Measurements from ENCODE around the gene NRXN3. TPM values are rescaled to one million over a fixed set of nuclear protein-coding genes. Genes with fewer than 3 reads are reported as not detected.

The NRXN3 gene
- total RNA-seq, 1 donor, result under 0.01 TPM

DNA sequence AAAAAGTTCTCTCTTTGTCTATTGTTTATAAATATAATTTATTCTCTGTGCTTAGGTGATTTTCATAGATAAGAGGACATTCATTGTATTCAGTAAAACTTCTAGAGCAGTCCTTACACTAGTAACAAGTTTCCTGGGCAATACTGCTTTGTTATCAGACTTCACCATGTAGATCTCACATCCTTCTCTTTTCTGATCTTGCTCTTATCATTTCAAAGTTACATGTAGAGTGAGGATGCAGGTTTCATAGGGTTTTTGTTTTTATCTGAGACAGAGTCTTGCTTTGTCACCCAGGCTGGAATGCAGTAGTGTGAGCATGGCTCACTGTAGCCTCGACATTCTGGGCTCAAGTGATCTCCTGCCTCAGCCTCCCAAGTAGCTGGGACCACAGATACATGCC lies 1251.6 kb downstream of the NRXN3 start:
- Histone ChIP-seq H3K9me3 (ENCODE audit: low read depth, low read length) (no peaks in the 10 kb centered on the region), H3K27me3 (ENCODE audit: insufficient read depth, low read length) (no peaks in the 10 kb centered on the region), H3K4me1 (ENCODE audit: insufficient read depth, low read length) (no peaks in the 10 kb centered on the region)

DNA sequence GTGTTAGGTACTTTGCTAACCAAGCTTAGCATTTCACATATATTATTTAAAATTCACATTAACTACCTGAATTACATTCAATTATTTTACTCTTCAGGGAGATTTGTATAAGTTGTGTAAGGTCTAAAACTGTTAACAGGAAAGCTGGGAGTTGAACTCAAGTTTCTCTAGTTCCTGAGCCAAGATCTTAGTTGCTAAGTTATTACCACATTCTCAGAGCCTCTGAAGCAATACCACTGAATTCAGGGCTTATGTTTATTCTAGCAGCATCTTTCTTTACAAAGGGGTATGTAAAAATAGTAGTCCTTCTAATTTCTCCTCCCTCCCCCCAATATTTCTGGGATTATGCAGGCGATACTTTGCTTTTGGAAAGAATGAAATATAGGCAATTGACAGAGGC lies 1254.3 kb downstream of the NRXN3 start:
- no peaks in the 10 kb centered on the region for H3K27me3 ChIP-seq (ENCODE audit: insufficient read depth, low read length)

More for the DNA sequence above, 1251.6 kb downstream of the NRXN3 start:
- no peak overlapping the region for H3K4me3 ChIP-seq (ENCODE audit: low read length)

DNA sequence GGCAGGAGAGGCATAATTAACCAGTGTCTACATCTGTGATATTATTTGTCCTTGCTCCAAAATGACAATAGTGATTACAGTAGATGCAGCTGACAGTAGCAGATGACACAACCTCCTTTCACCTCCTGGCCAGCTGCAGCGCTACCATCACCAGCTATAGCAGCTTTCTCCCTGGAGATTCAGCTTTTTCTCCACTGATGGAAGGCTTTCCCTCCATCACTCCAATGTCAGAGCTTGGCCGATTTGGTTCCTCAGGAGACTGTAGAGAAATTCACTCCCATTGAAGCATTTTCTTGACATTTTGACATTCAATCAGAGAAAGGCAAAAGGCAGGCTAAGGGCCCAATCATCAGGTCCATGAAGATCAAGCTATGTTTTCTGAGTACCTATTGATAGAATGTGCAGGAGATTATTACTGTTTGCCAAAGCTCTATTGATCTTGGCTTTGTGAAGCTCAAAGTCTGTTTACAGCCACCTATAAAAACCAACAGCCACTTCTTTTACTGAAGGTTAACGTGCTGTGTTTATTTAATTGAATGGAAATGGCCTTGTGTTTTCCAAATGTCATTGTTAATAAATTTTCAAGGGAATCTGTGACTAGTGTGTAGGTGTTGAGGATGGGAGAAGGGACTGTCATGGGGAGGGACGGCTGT lies 1256.1 kb downstream of the NRXN3 start:
- no peak overlapping the region for H3K4me3 ChIP-seq (ENCODE audit: low read length)
- H3K9me3 ChIP-seq (ENCODE audit: low read depth, low read length), result no peaks in the 10 kb centered on the region
- no peaks in the 10 kb centered on the region for H3K27me3 ChIP-seq (ENCODE audit: insufficient read depth, low read length)
- H3K4me1 ChIP-seq (ENCODE audit: insufficient read depth, low read length), result no peaks in the 10 kb centered on the region

More for the DNA sequence above, 1254.3 kb downstream of the NRXN3 start:
- Histone ChIP-seq H3K9me3 (ENCODE audit: low read depth, low read length) (no peaks in the 10 kb centered on the region), H3K4me1 (ENCODE audit: insufficient read depth, low read length) (no peaks in the 10 kb centered on the region), H3K4me3 (ENCODE audit: low read length) (no peak overlapping the region)

DNA sequence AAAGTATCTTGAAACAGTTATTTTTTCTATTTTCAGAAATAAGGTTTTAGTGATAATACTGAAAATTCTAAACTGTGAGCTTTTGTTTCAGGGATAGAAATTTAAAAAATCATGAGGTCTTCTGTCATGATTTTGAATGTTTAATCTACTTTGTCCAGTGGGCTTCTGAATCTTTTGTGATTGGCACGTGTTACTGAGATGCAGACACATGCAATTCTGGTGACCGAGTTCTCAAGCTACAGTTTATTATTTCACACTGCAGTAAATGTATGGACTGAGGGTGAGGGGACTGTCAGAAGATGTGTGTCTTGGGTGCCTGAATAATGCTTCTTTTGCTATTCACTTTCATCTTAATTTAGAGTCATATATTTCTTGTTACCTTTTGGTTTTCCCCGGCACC lies 1262.5 kb downstream of the NRXN3 start:
- H3K9me3 ChIP-seq (ENCODE audit: low read depth, low read length), result no peaks in the 10 kb centered on the region
- H3K4me3 ChIP-seq (ENCODE audit: low read length), result no peak overlapping the region
- H3K4me1 ChIP-seq (ENCODE audit: insufficient read depth, low read length), result no peaks in the 10 kb centered on the region
- H3K27me3 ChIP-seq (ENCODE audit: insufficient read depth, low read length), result no peaks in the 10 kb centered on the region

DNA sequence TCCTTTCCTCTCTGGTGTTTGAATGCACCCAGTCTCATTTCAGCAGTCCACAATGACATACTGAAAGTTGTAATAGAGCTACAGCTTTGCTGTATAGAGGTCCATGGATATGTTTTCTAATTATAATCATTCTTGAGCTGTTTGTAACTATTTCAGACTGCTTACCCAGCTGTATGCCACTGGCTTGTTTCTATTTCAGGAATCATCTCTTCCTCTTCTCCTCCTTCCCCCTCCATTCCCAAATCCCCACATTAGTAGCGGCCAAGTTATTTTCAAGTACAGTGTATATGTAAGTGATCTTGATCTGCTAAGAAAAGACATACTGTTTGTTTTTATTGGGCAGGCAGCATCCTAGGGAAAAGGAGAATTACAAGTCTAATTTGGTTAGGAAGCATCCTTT lies 1266.2 kb downstream of the NRXN3 start:
- Histone ChIP-seq H3K4me3 (ENCODE audit: low read length) (no peak overlapping the region), H3K9me3 (ENCODE audit: low read depth, low read length) (no peaks in the 10 kb centered on the region), H3K4me1 (ENCODE audit: insufficient read depth, low read length) (no peaks in the 10 kb centered on the region), H3K27me3 (ENCODE audit: insufficient read depth, low read length) (no peaks in the 10 kb centered on the region)

DNA sequence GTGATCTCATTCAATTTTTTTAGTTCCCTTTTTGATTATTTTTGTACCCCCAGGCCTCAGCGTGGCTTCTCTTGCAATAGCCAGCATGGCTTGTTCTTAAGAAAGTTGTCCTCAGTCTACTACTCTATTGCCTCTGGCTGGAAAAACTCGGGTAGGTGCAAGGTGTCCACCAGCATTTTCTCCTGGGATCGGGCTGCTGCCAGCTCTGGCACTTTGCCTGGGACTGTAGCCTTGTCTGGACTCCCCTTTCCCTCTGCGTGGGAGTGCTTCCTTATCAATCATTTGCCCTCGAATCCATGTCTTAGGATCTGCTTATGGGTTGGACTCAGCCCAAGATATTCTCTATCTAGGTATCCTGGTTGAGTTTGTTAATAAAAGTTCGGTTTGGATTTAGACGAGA lies 1267.8 kb downstream of the NRXN3 start:
- Histone ChIP-seq H3K9me3 (ENCODE audit: low read depth, low read length) (no peaks in the 10 kb centered on the region), H3K4me3 (ENCODE audit: low read length) (no peak overlapping the region), H3K27me3 (ENCODE audit: insufficient read depth, low read length) (no peaks in the 10 kb centered on the region), H3K4me1 (ENCODE audit: insufficient read depth, low read length) (no peaks in the 10 kb centered on the region)

DNA sequence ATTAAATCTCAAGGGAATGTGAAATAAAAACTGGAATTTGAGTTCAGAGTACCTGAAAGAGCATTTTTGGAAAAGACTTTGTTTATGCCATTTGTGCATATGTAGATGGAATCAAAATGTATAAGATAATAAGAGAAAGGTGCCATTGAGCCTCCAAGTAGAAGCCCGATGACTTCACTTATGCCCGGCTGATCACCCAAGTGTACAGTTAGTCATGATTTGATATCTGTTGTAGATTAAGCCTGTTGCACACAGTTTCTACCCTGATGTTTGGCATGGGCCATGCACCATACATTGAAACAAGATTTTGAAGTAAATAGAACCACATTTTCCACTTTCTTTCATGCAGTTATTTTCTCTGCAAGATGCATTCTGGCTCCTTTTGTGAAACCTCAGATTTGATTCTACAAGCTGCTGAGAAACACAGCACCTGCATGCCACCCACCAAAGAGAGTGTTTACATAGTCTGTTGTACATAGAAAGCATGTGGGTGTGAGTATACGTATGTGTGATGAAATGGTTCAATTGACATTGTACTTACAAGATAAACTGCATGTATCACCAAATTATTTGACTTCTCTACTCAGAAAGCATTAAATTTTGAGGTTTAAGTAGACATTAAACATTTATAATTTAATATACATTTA lies 1268.6 kb downstream of the NRXN3 start:
- no peaks in the 10 kb centered on the region for H3K4me1 ChIP-seq (ENCODE audit: insufficient read depth, low read length)
- no peak overlapping the region for H3K4me3 ChIP-seq (ENCODE audit: low read length)
- H3K9me3 ChIP-seq (ENCODE audit: low read depth, low read length), result no peaks in the 10 kb centered on the region
- no peaks in the 10 kb centered on the region for H3K27me3 ChIP-seq (ENCODE audit: insufficient read depth, low read length)

DNA sequence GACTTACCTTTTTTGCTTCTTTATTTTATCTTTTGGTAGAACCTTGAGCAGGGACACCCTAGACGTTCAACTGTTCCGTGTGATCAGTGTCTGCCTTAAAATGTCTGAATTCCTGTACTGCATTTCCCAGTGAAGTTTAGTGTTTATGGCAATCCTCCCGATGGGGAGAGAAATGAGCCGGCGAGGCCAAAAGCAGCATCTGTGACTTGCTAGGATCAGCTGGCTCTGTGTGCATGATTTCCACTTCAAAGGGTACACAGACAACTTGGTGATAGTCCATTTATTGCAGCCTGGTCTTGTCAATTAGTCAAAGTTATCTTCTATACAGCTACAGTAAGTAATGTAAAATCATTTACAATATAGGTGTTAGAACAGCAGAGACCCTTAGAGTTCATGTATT lies 1272.6 kb downstream of the NRXN3 start:
- Histone ChIP-seq H3K9me3 (ENCODE audit: low read depth, low read length) (no peaks in the 10 kb centered on the region), H3K27me3 (ENCODE audit: insufficient read depth, low read length) (no peaks in the 10 kb centered on the region), H3K4me3 (ENCODE audit: low read length) (no peak overlapping the region), H3K4me1 (ENCODE audit: insufficient read depth, low read length) (no peaks in the 10 kb centered on the region)

DNA sequence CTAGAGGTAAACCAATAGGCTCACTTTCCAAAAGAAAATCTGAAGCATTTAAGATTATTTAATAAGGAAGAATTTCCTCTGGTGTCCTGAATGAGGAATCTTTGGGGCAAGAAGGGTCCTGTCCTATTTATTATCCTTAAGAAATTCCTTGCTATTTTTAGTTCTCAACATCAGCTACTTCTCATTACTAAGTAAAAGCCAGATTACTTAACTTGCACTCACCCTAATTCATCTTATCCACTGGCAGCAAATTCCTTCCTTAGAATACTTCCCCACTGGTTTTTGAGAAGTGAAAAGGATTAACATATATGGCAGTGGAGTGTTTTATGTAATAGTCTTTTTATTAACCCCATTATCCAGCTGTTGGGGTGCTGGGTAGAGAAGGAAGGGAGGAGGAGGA lies 1273.4 kb downstream of the NRXN3 start:
- H3K4me3 ChIP-seq (ENCODE audit: low read length), result no peak overlapping the region
- no peaks in the 10 kb centered on the region for H3K4me1 ChIP-seq (ENCODE audit: insufficient read depth, low read length)
- H3K27me3 ChIP-seq (ENCODE audit: insufficient read depth, low read length), result no peaks in the 10 kb centered on the region
- no peaks in the 10 kb centered on the region for H3K9me3 ChIP-seq (ENCODE audit: low read depth, low read length)

DNA sequence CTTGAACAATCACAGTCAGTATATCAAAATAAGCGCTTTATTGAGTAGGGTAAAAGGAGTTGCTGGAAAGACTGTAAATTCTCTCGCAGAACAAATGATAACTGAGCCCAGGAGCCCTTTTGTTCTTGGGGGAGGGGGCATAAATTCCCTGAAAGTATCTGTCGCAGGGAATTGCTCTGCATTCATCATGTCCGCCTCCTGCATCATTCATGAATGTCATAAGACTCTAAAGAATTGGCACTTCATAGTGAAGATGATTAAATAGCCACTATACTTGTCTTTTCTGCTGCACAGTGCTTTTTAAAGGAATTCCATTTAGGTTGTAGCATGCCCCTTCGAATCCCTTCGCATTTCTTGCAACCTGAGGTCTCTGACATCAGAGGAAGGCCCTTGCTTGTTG lies 1278.8 kb downstream of the NRXN3 start:
- Histone ChIP-seq H3K27me3 (ENCODE audit: insufficient read depth, low read length) (no peaks in the 10 kb centered on the region), H3K4me3 (ENCODE audit: low read length) (no peak overlapping the region)

DNA sequence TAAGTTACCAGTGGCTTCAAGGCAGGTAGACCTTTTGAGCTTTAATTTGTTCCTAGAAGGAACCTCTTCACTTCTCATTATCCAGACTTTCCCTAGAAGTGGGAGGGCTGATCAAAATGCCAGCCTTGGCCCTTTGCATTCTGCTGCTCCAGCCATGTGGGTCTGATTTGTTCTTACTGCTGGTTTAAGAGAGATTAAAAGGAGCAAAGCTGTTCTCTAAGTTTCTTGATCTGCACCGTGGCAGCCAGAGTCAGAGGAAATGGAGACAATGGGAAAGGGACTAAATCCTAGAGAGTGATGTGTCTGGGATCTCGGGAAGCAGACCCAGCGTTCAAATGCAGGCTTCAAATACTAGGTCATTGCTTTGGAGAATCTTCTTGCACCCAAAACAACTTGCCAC lies 1281.4 kb downstream of the NRXN3 start:
- no peaks in the 10 kb centered on the region for H3K27me3 ChIP-seq (ENCODE audit: insufficient read depth, low read length)
- no peaks in the 10 kb centered on the region for H3K4me1 ChIP-seq (ENCODE audit: insufficient read depth, low read length)
- H3K9me3 ChIP-seq (ENCODE audit: low read depth, low read length), result no peaks in the 10 kb centered on the region
- no peak overlapping the region for H3K4me3 ChIP-seq (ENCODE audit: low read length)

More for the DNA sequence above, 1278.8 kb downstream of the NRXN3 start:
- H3K4me1 ChIP-seq (ENCODE audit: insufficient read depth, low read length), result no peaks in the 10 kb centered on the region
- H3K9me3 ChIP-seq (ENCODE audit: low read depth, low read length), result no peaks in the 10 kb centered on the region

DNA sequence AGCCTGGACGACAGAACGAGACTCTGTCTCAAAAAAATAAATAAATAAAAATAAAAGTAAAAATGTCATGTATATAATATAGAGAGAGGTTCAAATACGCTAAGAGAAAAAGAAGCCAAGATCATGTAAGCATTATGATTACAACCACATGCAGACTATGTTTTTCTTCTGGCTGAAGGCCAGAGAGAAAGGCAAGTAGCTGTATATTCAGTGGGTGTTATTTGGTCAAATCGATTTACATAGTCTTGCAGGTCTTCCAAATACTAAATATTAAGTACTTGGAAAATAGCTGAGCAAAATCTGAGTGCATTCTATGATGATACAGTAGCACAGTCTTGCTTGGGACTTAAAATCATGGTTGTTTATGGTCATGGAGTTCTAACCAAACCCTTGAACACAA lies 1283.1 kb downstream of the NRXN3 start:
- H3K27me3 ChIP-seq (ENCODE audit: insufficient read depth, low read length), result no peaks in the 10 kb centered on the region
- H3K9me3 ChIP-seq (ENCODE audit: low read depth, low read length), result no peaks in the 10 kb centered on the region
- H3K4me3 ChIP-seq (ENCODE audit: low read length), result no peak overlapping the region
- no peaks in the 10 kb centered on the region for H3K4me1 ChIP-seq (ENCODE audit: insufficient read depth, low read length)

DNA sequence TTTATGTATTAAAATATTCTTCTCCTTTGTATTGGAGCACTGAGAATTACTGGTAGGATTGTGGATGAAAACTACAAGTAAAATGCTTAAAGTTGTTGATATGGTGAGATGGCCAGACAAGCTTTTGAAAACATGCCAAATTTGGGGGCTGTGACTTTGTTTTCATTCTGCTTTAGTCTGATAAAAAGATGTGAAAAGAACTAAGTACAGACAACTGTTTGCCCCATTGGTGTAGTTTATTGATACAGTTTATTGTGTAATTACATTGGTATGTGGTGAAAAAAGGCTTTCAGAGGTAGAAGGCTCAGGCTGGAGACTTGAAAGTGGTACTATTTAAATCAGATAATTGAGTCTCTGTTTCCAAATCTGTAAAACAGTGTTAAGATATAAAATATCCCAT lies 1294.3 kb downstream of the NRXN3 start:
- no peak overlapping the region for H3K4me3 ChIP-seq (ENCODE audit: low read length)
- no peaks in the 10 kb centered on the region for H3K9me3 ChIP-seq (ENCODE audit: low read depth, low read length)
- H3K4me1 ChIP-seq (ENCODE audit: insufficient read depth, low read length), result no peaks in the 10 kb centered on the region
- no peaks in the 10 kb centered on the region for H3K27me3 ChIP-seq (ENCODE audit: insufficient read depth, low read length)

DNA sequence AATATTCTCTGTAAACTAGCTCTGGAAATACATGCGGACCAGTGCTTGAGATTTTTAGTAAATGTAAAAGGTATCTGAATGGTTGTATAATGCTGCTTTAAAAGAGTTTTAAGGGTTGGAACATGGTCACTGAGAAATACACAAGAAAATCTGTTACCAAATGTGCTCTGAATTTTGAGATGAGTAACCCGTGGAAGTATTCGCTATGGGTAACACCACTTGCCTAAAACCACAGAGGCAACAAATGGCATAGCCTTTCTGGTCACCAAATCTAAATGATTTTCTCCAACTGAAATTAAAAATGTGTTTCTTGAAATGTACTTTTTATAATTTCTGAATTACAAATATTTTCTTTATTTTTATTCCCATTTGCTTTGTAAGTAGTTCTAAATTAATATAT lies 1295.5 kb downstream of the NRXN3 start:
- H3K4me3 ChIP-seq (ENCODE audit: low read length), result no peak overlapping the region
- no peaks in the 10 kb centered on the region for H3K4me1 ChIP-seq (ENCODE audit: insufficient read depth, low read length)
- H3K9me3 ChIP-seq (ENCODE audit: low read depth, low read length), result no peaks in the 10 kb centered on the region
- no peaks in the 10 kb centered on the region for H3K27me3 ChIP-seq (ENCODE audit: insufficient read depth, low read length)

DNA sequence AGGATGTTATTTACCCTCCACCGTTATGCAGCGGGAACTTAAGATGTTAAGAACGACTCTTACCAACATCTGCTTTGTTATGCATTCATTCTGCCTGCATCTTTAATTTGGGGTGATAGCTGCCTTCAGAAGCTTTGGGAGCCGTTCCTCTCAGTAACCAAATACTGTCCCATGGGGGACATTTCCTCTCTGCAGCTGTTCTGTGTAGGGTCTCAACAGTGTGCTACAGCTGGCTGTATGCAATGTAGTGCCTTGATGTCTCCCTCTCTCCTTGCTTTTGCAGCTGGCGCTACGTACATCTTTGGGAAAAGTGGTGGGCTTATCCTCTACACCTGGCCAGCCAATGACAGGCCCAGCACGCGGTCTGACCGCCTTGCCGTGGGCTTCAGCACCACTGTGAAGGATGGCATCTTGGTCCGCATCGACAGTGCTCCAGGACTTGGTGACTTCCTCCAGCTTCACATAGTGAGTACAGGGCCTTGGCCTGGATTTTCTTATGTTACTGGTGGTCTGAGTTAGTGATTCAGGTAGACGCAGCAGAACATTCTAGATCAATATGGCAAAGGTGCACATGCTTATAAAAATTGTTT lies 1296.9 kb downstream of the NRXN3 start:
- no peaks in the 10 kb centered on the region for H3K27me3 ChIP-seq (ENCODE audit: insufficient read depth, low read length)
- no peaks in the 10 kb centered on the region for H3K4me1 ChIP-seq (ENCODE audit: insufficient read depth, low read length)
- H3K9me3 ChIP-seq (ENCODE audit: low read depth, low read length), result no peaks in the 10 kb centered on the region
- no peak overlapping the region for H3K4me3 ChIP-seq (ENCODE audit: low read length)

DNA sequence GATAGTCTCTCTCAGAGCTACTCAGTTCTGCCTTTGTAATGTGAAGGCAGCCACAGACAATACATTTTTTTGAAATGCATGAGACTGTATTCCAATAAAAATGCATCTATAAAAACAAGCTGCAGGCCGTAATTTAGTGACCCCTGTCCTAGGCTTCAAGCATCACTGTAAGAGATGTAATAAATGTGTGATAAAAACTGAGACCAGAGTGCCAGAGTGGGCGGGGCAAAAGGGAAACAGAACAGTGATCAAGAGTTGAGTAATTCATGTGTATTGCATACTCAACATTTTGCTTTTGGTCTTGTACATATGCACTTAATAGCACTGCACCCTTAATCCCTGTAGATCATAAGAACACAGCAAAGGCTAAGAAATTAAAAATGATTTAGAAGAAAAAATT lies 1297.7 kb downstream of the NRXN3 start:
- no peaks in the 10 kb centered on the region for H3K4me1 ChIP-seq (ENCODE audit: insufficient read depth, low read length)
- no peaks in the 10 kb centered on the region for H3K27me3 ChIP-seq (ENCODE audit: insufficient read depth, low read length)
- no peak overlapping the region for H3K4me3 ChIP-seq (ENCODE audit: low read length)
- no peaks in the 10 kb centered on the region for H3K9me3 ChIP-seq (ENCODE audit: low read depth, low read length)
